OCI-M2 (cell line): ENCODE results near the gene EPS8L2.

ENCODE experiments used
- DNase-seq: peaks from one replicate; lab custom pipeline; 2025; ENCODE audit not compliant: unreplicated experiment; lab: John Stamatoyannopoulos, UW

The EPS8L2 gene

GRCh38 chr11:760236-760635 is 54.2 kb downstream of the EPS8L2 start:
- DNase-seq = no peak

GRCh38 chr11:761526-762108 is 55.6 kb downstream of the EPS8L2 start:
- no peak for DNase-seq

GRCh38 chr11:762421-763072 is 56.5 kb downstream of the EPS8L2 start:
- no peak for DNase-seq

- DNase-seq = no peak
These were observed 57.0 kb downstream of the EPS8L2 start for GRCh38 chr11:763073-763463.

- DNase-seq = no peak
These were observed 57.7 kb downstream of the EPS8L2 start for GRCh38 chr11:763549-764321.

- no peak for DNase-seq
These were observed 58.4 kb downstream of the EPS8L2 start for GRCh38 chr11:764322-765024.

GRCh38 chr11:765025-765801 is 59.2 kb downstream of the EPS8L2 start:
- DNase-seq = no peak

- DNase-seq = no peak
These were observed 59.7 kb downstream of the EPS8L2 start for GRCh38 chr11:765802-766091.

GRCh38 chr11:766106-766935 is 60.3 kb downstream of the EPS8L2 start:
- DNase-seq = no peak

GRCh38 chr11:766936-767210 is 60.8 kb downstream of the EPS8L2 start:
- no peak for DNase-seq

- DNase-seq = no peak
These were observed 61.2 kb downstream of the EPS8L2 start for GRCh38 chr11:767238-767637.

- DNase-seq = no peak
These were observed 64.0 kb downstream of the EPS8L2 start for GRCh38 chr11:769887-770641.

GRCh38 chr11:770642-771616 is 64.9 kb downstream of the EPS8L2 start:
- no peak for DNase-seq

GRCh38 chr11:771617-772204 is 65.7 kb downstream of the EPS8L2 start:
- DNase-seq = no peak

GRCh38 chr11:772429-773390 is 66.7 kb downstream of the EPS8L2 start:
- DNase-seq = no peak

GRCh38 chr11:773425-773824 is 67.4 kb downstream of the EPS8L2 start:
- DNase-seq = no peak

GRCh38 chr11:773830-774229 is 67.8 kb downstream of the EPS8L2 start:
- no peak for DNase-seq
